ENCODE data around the gene TULP4.
"Not testable (repeated sequence)": the region's sequence is repeated elsewhere in the genome, so short reads cannot be mapped to it uniquely, and the experiment has no call there.

The TULP4 gene

GRCh38 chr6:158292016-158292415 lies 20.2 kb upstream of the TULP4 start:
- ChIA-PET POLR2A (ENCODE audit: low non-redundant PET) (no interaction called here), CTCF (no interaction called here)
- no peak for TF ChIP-seq CTCF (conservative IDR thresholded peaks at IDR 0.05; ENCODE audit: low read depth)
- DNase-seq (ENCODE audit: low spot score), result no peak
- H3K27ac ChIP-seq, result no peak overlapping the region

GRCh38 chr6:158293122-158293521 lies 19.1 kb upstream of the TULP4 start:
- no peak for DNase-seq (ENCODE audit: low spot score)
- POLR2A ChIA-PET (ENCODE audit: low non-redundant PET), result no interaction called here
- no peak overlapping the region for H3K27ac ChIP-seq
- TF ChIP-seq CTCF (conservative IDR thresholded peaks at IDR 0.05; ENCODE audit: low read depth), result no peak
- CTCF ChIA-PET, result no interaction called here

- H3K27ac ChIP-seq; CTCF ChIA-PET; POLR2A ChIA-PET (ENCODE audit: low non-redundant PET); DNase-seq (ENCODE audit: low spot score): not testable (repeated sequence)
These were observed 16.1 kb upstream of the TULP4 start for GRCh38 chr6:158295976-158296853.

- H3K27ac ChIP-seq; CTCF ChIA-PET; POLR2A ChIA-PET (ENCODE audit: low non-redundant PET); DNase-seq (ENCODE audit: low spot score): not testable (repeated sequence)
These were observed 15.4 kb upstream of the TULP4 start for GRCh38 chr6:158296854-158297324.

- POLR2A ChIA-PET (ENCODE audit: low non-redundant PET), result not testable (repeated sequence)
These were observed 14.6 kb upstream of the TULP4 start for GRCh38 chr6:158297657-158298056.

GRCh38 chr6:158300306-158301143 lies 11.7 kb upstream of the TULP4 start:
- DNase-seq (ENCODE audit: low spot score), result peak; percentile 57
- H3K27ac ChIP-seq, result peak overlapping the region; percentile 69; the same call in 1 of the 2 replicates
- CTCF ChIA-PET, result interaction anchor here (0.6 kb wide), 1 partner anchor 54 kb away, joined by 4 read pairs; no protein-coding TSS in a partner anchor
- POLR2A ChIA-PET (ENCODE audit: low non-redundant PET), result not testable (repeated sequence)

More at GRCh38 chr6:158297657-158298056, 14.6 kb upstream of the TULP4 start:
- DNase-seq (ENCODE audit: low spot score); CTCF ChIA-PET; H3K27ac ChIP-seq: not testable (repeated sequence)

GRCh38 chr6:158301561-158301960 lies 10.7 kb upstream of the TULP4 start:
- CTCF ChIA-PET; POLR2A ChIA-PET (ENCODE audit: low non-redundant PET); DNase-seq (ENCODE audit: low spot score); H3K27ac ChIP-seq: not testable (repeated sequence)

GRCh38 chr6:158302195-158302796 lies 10.0 kb upstream of the TULP4 start:
- DNase-seq (ENCODE audit: low spot score); POLR2A ChIA-PET (ENCODE audit: low non-redundant PET); H3K27ac ChIP-seq: not testable (repeated sequence)
- CTCF ChIA-PET, result interaction anchor here (0.9 kb wide), 1 partner anchor 24 kb away, joined by 3 read pairs; no protein-coding TSS in a partner anchor

- DNase-seq (ENCODE audit: low spot score), result no peak
- TF ChIP-seq CTCF (conservative IDR thresholded peaks at IDR 0.05; ENCODE audit: low read depth), result no peak
- ChIA-PET POLR2A (ENCODE audit: low non-redundant PET) (no interaction called here), CTCF (interaction anchor here (0.5 to 0.8 kb wide), 2 partner anchors 28 to 72 kb away, joined by 3 to 4 read pairs; no protein-coding TSS in a partner anchor)
- no peak overlapping the region for H3K27ac ChIP-seq
These were observed 9.0 kb upstream of the TULP4 start for GRCh38 chr6:158303210-158303731.
